ENCODE results near the gene FNDC3B.
"Not testable (repeated sequence)": the region's sequence is repeated elsewhere in the genome, so short reads cannot be mapped to it uniquely, and the experiment has no call there.

The FNDC3B gene

GRCh38 chr3:172351895-172352466 lies 312.6 kb downstream of the FNDC3B start:
- Mint-ChIP-seq H3K4me3 (no peak overlapping the region), H3K36me3 (peaks cover 38% of the 10 kb centered on the region), H3K4me1 (no peaks in the 10 kb centered on the region), H3K9me3 (no peaks in the 10 kb centered on the region), H3K27me3 (no peaks in the 10 kb centered on the region), H3K27ac (no peak overlapping the region)

- Mint-ChIP-seq H3K27me3 (no peaks in the 10 kb centered on the region), H3K27ac (no peak overlapping the region), H3K4me1 (no peaks in the 10 kb centered on the region), H3K4me3 (no peak overlapping the region), H3K36me3 (peaks cover 37% of the 10 kb centered on the region), H3K9me3 (no peaks in the 10 kb centered on the region)
Observed at GRCh38 chr3:172352786-172353185, 313.4 kb downstream of the FNDC3B start.

GRCh38 chr3:172354931-172355499 lies 315.6 kb downstream of the FNDC3B start:
- H3K27me3 Mint-ChIP-seq, result no peaks in the 10 kb centered on the region
- no peak overlapping the region for H3K4me3 Mint-ChIP-seq
- no peak overlapping the region for H3K27ac Mint-ChIP-seq
- peaks cover 40% of the 10 kb centered on the region for H3K36me3 Mint-ChIP-seq
- H3K9me3 Mint-ChIP-seq, result no peaks in the 10 kb centered on the region
- no peaks in the 10 kb centered on the region for H3K4me1 Mint-ChIP-seq

- no peaks in the 10 kb centered on the region for H3K4me1 Mint-ChIP-seq
- H3K27ac Mint-ChIP-seq, result no peak overlapping the region
- peaks cover 45% of the 10 kb centered on the region for H3K36me3 Mint-ChIP-seq
- H3K9me3 Mint-ChIP-seq, result no peaks in the 10 kb centered on the region
- H3K27me3 Mint-ChIP-seq, result no peaks in the 10 kb centered on the region
- no peak overlapping the region for H3K4me3 Mint-ChIP-seq
Observed at GRCh38 chr3:172355836-172356235, 316.5 kb downstream of the FNDC3B start.

- peaks cover 47% of the 10 kb centered on the region for H3K36me3 Mint-ChIP-seq
- no peak overlapping the region for H3K4me3 Mint-ChIP-seq
Observed at GRCh38 chr3:172356427-172356826, 317.0 kb downstream of the FNDC3B start.

GRCh38 chr3:172357850-172358754 lies 318.7 kb downstream of the FNDC3B start:
- H3K27me3 Mint-ChIP-seq, result no peaks in the 10 kb centered on the region
- no peak overlapping the region for H3K27ac Mint-ChIP-seq
- peaks cover 46% of the 10 kb centered on the region for H3K36me3 Mint-ChIP-seq
- H3K4me1 Mint-ChIP-seq, result no peaks in the 10 kb centered on the region
- H3K4me3 Mint-ChIP-seq, result no peak overlapping the region
- no peaks in the 10 kb centered on the region for H3K9me3 Mint-ChIP-seq

More at GRCh38 chr3:172356427-172356826, 317.0 kb downstream of the FNDC3B start:
- no peaks in the 10 kb centered on the region for H3K4me1 Mint-ChIP-seq
- H3K27ac Mint-ChIP-seq, result no peak overlapping the region
- no peaks in the 10 kb centered on the region for H3K27me3 Mint-ChIP-seq
- H3K9me3 Mint-ChIP-seq, result no peaks in the 10 kb centered on the region

- no peaks in the 10 kb centered on the region for H3K9me3 Mint-ChIP-seq
- peaks cover 41% of the 10 kb centered on the region for H3K36me3 Mint-ChIP-seq
- no peaks in the 10 kb centered on the region for H3K4me1 Mint-ChIP-seq
- H3K27me3 Mint-ChIP-seq, result no peaks in the 10 kb centered on the region
- no peak overlapping the region for H3K4me3 Mint-ChIP-seq
- no peak overlapping the region for H3K27ac Mint-ChIP-seq
Observed at GRCh38 chr3:172359231-172359630, 319.9 kb downstream of the FNDC3B start.

GRCh38 chr3:172359996-172360395 lies 320.6 kb downstream of the FNDC3B start:
- Mint-ChIP-seq H3K27ac (no peak overlapping the region), H3K4me1 (no peaks in the 10 kb centered on the region), H3K4me3 (no peak overlapping the region), H3K9me3 (no peaks in the 10 kb centered on the region), H3K27me3 (no peaks in the 10 kb centered on the region), H3K36me3 (peaks cover 47% of the 10 kb centered on the region)

- Mint-ChIP-seq H3K4me1 (no peaks in the 10 kb centered on the region), H3K4me3 (no peak overlapping the region), H3K27ac (no peak overlapping the region), H3K36me3 (peaks cover 45% of the 10 kb centered on the region), H3K9me3 (no peaks in the 10 kb centered on the region), H3K27me3 (no peaks in the 10 kb centered on the region)
Observed at GRCh38 chr3:172362583-172362982, 323.2 kb downstream of the FNDC3B start.

- no peaks in the 10 kb centered on the region for H3K4me1 Mint-ChIP-seq
Observed at GRCh38 chr3:172364374-172365027, 325.1 kb downstream of the FNDC3B start.

GRCh38 chr3:172365028-172365567 lies 325.7 kb downstream of the FNDC3B start:
- H3K27me3 Mint-ChIP-seq, result no peaks in the 10 kb centered on the region
- peaks cover 41% of the 10 kb centered on the region for H3K36me3 Mint-ChIP-seq
- no peaks in the 10 kb centered on the region for H3K4me1 Mint-ChIP-seq
- H3K4me3 Mint-ChIP-seq, result no peak overlapping the region
- H3K27ac Mint-ChIP-seq, result no peak overlapping the region
- H3K9me3 Mint-ChIP-seq, result no peaks in the 10 kb centered on the region

More at GRCh38 chr3:172364374-172365027, 325.1 kb downstream of the FNDC3B start:
- no peaks in the 10 kb centered on the region for H3K9me3 Mint-ChIP-seq
- H3K27ac Mint-ChIP-seq, result no peak overlapping the region
- peaks cover 40% of the 10 kb centered on the region for H3K36me3 Mint-ChIP-seq
- H3K27me3 Mint-ChIP-seq, result no peaks in the 10 kb centered on the region
- no peak overlapping the region for H3K4me3 Mint-ChIP-seq

- Mint-ChIP-seq H3K27ac (no peak overlapping the region), H3K36me3 (peaks cover 27% of the 10 kb centered on the region), H3K9me3 (no peaks in the 10 kb centered on the region), H3K27me3 (no peaks in the 10 kb centered on the region), H3K4me1 (no peaks in the 10 kb centered on the region), H3K4me3 (no peak overlapping the region)
Observed at GRCh38 chr3:172367205-172368105, 328.1 kb downstream of the FNDC3B start.

GRCh38 chr3:172368556-172368955 lies 329.2 kb downstream of the FNDC3B start:
- not testable (repeated sequence) for H3K27ac Mint-ChIP-seq
- peaks cover 25% of the 10 kb centered on the region for H3K36me3 Mint-ChIP-seq

GRCh38 chr3:172369590-172370259 lies 330.3 kb downstream of the FNDC3B start:
- peaks cover 24% of the 10 kb centered on the region for H3K36me3 Mint-ChIP-seq
- no peaks in the 10 kb centered on the region for H3K27me3 Mint-ChIP-seq
- no peak overlapping the region for H3K27ac Mint-ChIP-seq
- H3K9me3 Mint-ChIP-seq, result no peaks in the 10 kb centered on the region
- H3K4me1 Mint-ChIP-seq, result no peaks in the 10 kb centered on the region
- H3K4me3 Mint-ChIP-seq, result no peak overlapping the region

More at GRCh38 chr3:172368556-172368955, 329.2 kb downstream of the FNDC3B start:
- H3K4me1 Mint-ChIP-seq, H3K4me3 Mint-ChIP-seq, H3K9me3 Mint-ChIP-seq, H3K27me3 Mint-ChIP-seq: not testable (repeated sequence)
